Measurements from ENCODE around the gene EEA1.

GRCh38 chr12:92735131-92735721 lies 193.9 kb downstream of the EEA1 start:
- TF ChIP-seq CTCF (tag by site-specific recombination; IDR thresholded peaks at IDR 0.05) (no peak), SCRT1 (tag by site-specific recombination; IDR thresholded peaks at IDR 0.05; ENCODE audit: borderline replicate concordance) (peak; percentile 77), ZBTB26 (tag by site-specific recombination; optimal IDR thresholded peaks at IDR 0.05) (no peak), ZBTB8A (tag by site-specific recombination; IDR thresholded peaks at IDR 0.05) (no peak), ZFP41 (tag by site-specific recombination; IDR thresholded peaks at IDR 0.05; ENCODE audit: borderline replicate concordance) (no peak), KLF1 (tag by site-specific recombination; IDR thresholded peaks at IDR 0.05) (no peak), ZNF174 (tag by site-specific recombination; IDR thresholded peaks at IDR 0.05) (no peak), ZNF274 (IDR thresholded peaks at IDR 0.05; ENCODE audit: low read length) (no peak), ZNF274 (tag by site-specific recombination; IDR thresholded peaks at IDR 0.05; ENCODE audit: borderline replicate concordance) (no peak), ZNF121 (tag by site-specific recombination; IDR thresholded peaks at IDR 0.05) (no peak), REST (tag by site-specific recombination; IDR thresholded peaks at IDR 0.05) (no peak), ZNF777 (tag by site-specific recombination; IDR thresholded peaks at IDR 0.05; ENCODE audit: borderline replicate concordance) (no peak), ZBTB7A (tag by site-specific recombination; IDR thresholded peaks at IDR 0.05; ENCODE audit: low read depth) (no peak), GFI1B (tag by site-specific recombination; IDR thresholded peaks at IDR 0.05) (no peak), PATZ1 (tag by site-specific recombination; IDR thresholded peaks at IDR 0.05) (no peak)

All from HEK293 (cell line).